A549 (cell line): ENCODE measurements around the gene ATXN2. TPM values are rescaled to one million over a fixed set of nuclear protein-coding genes. Genes with fewer than 3 reads are reported as not detected.

Experiments used
- ATAC-seq, 2 experiments: fragments of 200-7000 bp in 1 of 2; fragments of >200 bp in 1 of 2; cut with Nextera tagmentation in 1 of 2; cut with Tn5 transposase in 1 of 2; 3 replicates each; pipeline versions ENCODE4 v1.8.0 to v1.9.1; 2018 to 2020; ENCODE audit warnings: mild to moderate bottlenecking in 1 of 2, moderate library complexity in 1 of 2
- CTCF ChIA-PET: fragments of 300-600 bp; sonication (Branson Sonifier 250); formaldehyde crosslinking; extraction: SDS; loops from one replicate; lab custom pipeline; 2021; ENCODE audit warnings: antibody characterized with exemption, inconsistent platforms; lab: Yijun Ruan, JAX
- POLR2A ChIA-PET: fragments of 350-600 bp; formaldehyde crosslinking; extraction: SDS; loops from one replicate; lab custom pipeline; 2021; ENCODE audit warnings: antibody characterized with exemption, inconsistent platforms; lab: Yijun Ruan, JAX
- DNase-seq, 2 experiments: peaks; one replicate each; pipeline versions ENCODE4 v3.0.0 to v3.0.0-alpha.2; 2011 to 2016; ENCODE audit warnings: low read depth in 1 of 2, low spot score in 1 of 2
- FAIRE-seq: peaks from 2 replicates; lab custom pipeline; 2011; peaks lifted over from hg19 to GRCh38; lab: Jason Lieb, UNC
- H3K27ac ChIP-seq, 2 experiments: fragments of >200 bp; sonication (Bioruptor Twin); formaldehyde crosslinking; 3 replicates each; pipeline ENCODE4 v1.5.1; 2016 to 2017
- H3K4me1 ChIP-seq: fragments of >200 bp; sonication (Bioruptor Twin); formaldehyde crosslinking; 3 replicates; pipeline ENCODE4 v1.6.1; 2016
- H3K4me2 ChIP-seq: fragments of >200 bp; sonication (Bioruptor Twin); formaldehyde crosslinking; 3 replicates; pipeline ENCODE4 v1.6.1; 2016
- H3K4me3 ChIP-seq: fragments of >200 bp; sonication (Bioruptor Twin); formaldehyde crosslinking; 3 replicates; pipeline ENCODE4 v1.5.1; 2016
- H3K9me3 ChIP-seq: fragments of >200 bp; sonication (Bioruptor Twin); formaldehyde crosslinking; 3 replicates; pipeline ENCODE4 v1.6.1; 2016
- BHLHE40 ChIP-seq: IDR thresholded peaks from 2 replicates; pipeline ENCODE4 v1.6.1; 2012; ENCODE audit warnings: low read depth, low read length, inconsistent platforms
- CHD2 ChIP-seq: fragments of 150-350 bp; IDR thresholded peaks from 2 replicates; pipeline ENCODE4 v1.6.1; 2014; ENCODE audit warnings: low read length; ENCODE audit not compliant: partially characterized antibody
- CHD4 ChIP-seq: fragments of 200-600 bp; sonication (generic); IDR thresholded peaks from 2 replicates; pipeline ENCODE4 v1.6.1; 2016; ENCODE audit warnings: antibody characterized with exemption, mild to moderate bottlenecking, borderline replicate concordance
- EHF ChIP-seq: fragments of 250-450 bp; sonication (Bioruptor Pico); IDR thresholded peaks from 2 replicates; pipeline ENCODE4 v1.5.0; 2020; ENCODE audit warnings: mild to moderate bottlenecking
- EHMT2 ChIP-seq: fragments of 200-600 bp; sonication (generic); IDR thresholded peaks from 2 replicates; pipeline ENCODE4 v1.6.1; 2016; ENCODE audit warnings: antibody characterized with exemption, low read depth, mild to moderate bottlenecking, moderate library complexity
- FOXS1 ChIP-seq: fragments of 250-450 bp; sonication (Bioruptor Pico); IDR thresholded peaks from 2 replicates; pipeline ENCODE4 v1.5.0; 2020; ENCODE audit warnings: mild to moderate bottlenecking, moderate library complexity
- GATA3 ChIP-seq: IDR thresholded peaks from 2 replicates; pipeline ENCODE4 v1.6.1; 2012; ENCODE audit warnings: borderline replicate concordance
- HDAC2 ChIP-seq: fragments of 200-600 bp; sonication (generic); IDR thresholded peaks from 2 replicates; pipeline ENCODE4 v1.6.1; 2016
- HEYL ChIP-seq: fragments of 250-450 bp; sonication (Bioruptor Pico); IDR thresholded peaks from 2 replicates; pipeline ENCODE4 v1.8.0; 2021; ENCODE audit warnings: mild to moderate bottlenecking, moderate library complexity
- HOXB13 ChIP-seq: fragments of 250-450 bp; sonication (Bioruptor Pico); IDR thresholded peaks from 2 replicates; pipeline ENCODE4 v1.5.0; 2020; ENCODE audit warnings: low read depth, mild to moderate bottlenecking, moderate library complexity
- MYC ChIP-seq: IDR thresholded peaks from 2 replicates; pipeline ENCODE4 v1.6.1; 2012; ENCODE audit warnings: mild to moderate bottlenecking, inconsistent platforms, low read length, improper control_type of control experiment, borderline replicate concordance
- NPAS2 ChIP-seq: fragments of 250-450 bp; sonication (Bioruptor Pico); IDR thresholded peaks from 2 replicates; pipeline ENCODE4 v1.8.0; 2022; ENCODE audit warnings: mild to moderate bottlenecking, moderate library complexity, borderline replicate concordance
- NR3C1 ChIP-seq: fragments of >200 bp; sonication (Bioruptor Twin); formaldehyde crosslinking; IDR thresholded peaks from 3 replicates; pipeline ENCODE4 v1.6.1; 2017
- POLR2A ChIP-seq: IDR thresholded peaks from 2 replicates; pipeline ENCODE4 v1.6.1; 2012; ENCODE audit warnings: mild to moderate bottlenecking, low read length
- RAD21 ChIP-seq, 2 experiments: fragments of >200 bp in 1 of 2; sonication (Bioruptor Twin) in 1 of 2; formaldehyde crosslinking in 1 of 2; IDR thresholded peaks in 1 of 2; conservative IDR thresholded peaks in 1 of 2; 2 replicates in 1 of 2; 3 replicates in 1 of 2; pipeline ENCODE4 v1.6.1; 2012 to 2018; ENCODE audit warnings: inconsistent platforms in 1 of 2
- RFX5 ChIP-seq: fragments of 450-650 bp; IDR thresholded peaks from 2 replicates; pipeline ENCODE4 v1.7.1; 2014; ENCODE audit warnings: antibody characterized with exemption, mild to moderate bottlenecking, moderate library complexity
- SREBF2 ChIP-seq: fragments of 450-650 bp; IDR thresholded peaks from 2 replicates; pipeline ENCODE4 v1.6.1; 2014; ENCODE audit warnings: mild to moderate bottlenecking, moderate library complexity
- TP53 ChIP-seq: fragments of 250-450 bp; sonication (Bioruptor Pico); IDR thresholded peaks from 2 replicates; pipeline ENCODE4 v1.5.0; 2021; ENCODE audit warnings: mild to moderate bottlenecking, moderate library complexity
- ZC3H11A ChIP-seq: fragments of 450-650 bp; IDR thresholded peaks from 2 replicates; pipeline ENCODE4 v1.6.1; 2014; ENCODE audit warnings: antibody characterized with exemption, mild to moderate bottlenecking
- ZFP36 ChIP-seq: fragments of 450-650 bp; IDR thresholded peaks from 2 replicates; pipeline ENCODE4 v1.6.1; 2014; ENCODE audit warnings: borderline replicate concordance; ENCODE audit not compliant: partially characterized antibody
- ZSCAN20 ChIP-seq: fragments of 250-450 bp; sonication (Bioruptor Pico); IDR thresholded peaks from 2 replicates; pipeline ENCODE4 v1.8.0; 2022; ENCODE audit warnings: mild to moderate bottlenecking, moderate library complexity
- WGBS: methylation state at CpG from one replicate; pipeline ENCODE4 v1.1.6; 2017; ENCODE audit errors: missing lambda C conversion rate; 5-methylcytosine and 5-hydroxymethylcytosine counted together
- polyA plus RNA-seq, 4 experiments: library from polyadenylated mRNA; depleted of rRNA in 3 of 4; stranded (reverse); fragments of >200 nt; fragmentation: RNase III in 1 of 4; extraction: RNeasy Plus Mini Kit Qiagen cat#74134 plus additional on column Dnase treatment in 1 of 4; gene quantifications; 2 replicates in 3 of 4; 3 replicates in 1 of 4; pipeline ENCODE4 v1.2.3, GENCODE V29; 2011 to 2017
- TF ChIP-seq, protein P1 (sequence below): fragments of >200 bp; sonication (Bioruptor Twin); formaldehyde crosslinking; IDR thresholded peaks from 2 replicates; pipeline ENCODE4 v1.6.1; 2016
- TF ChIP-seq, protein P2 (sequence below): fragments of 250-450 bp; sonication (Bioruptor Pico); IDR thresholded peaks from 2 replicates; pipeline ENCODE4 v1.5.0; 2021; ENCODE audit warnings: mild to moderate bottlenecking, moderate library complexity, borderline replicate concordance
- TF ChIP-seq, protein P3 (sequence below): IDR thresholded peaks from 2 replicates; pipeline ENCODE4 v1.6.1; 2012; ENCODE audit warnings: low read depth, borderline replicate concordance
- TF ChIP-seq, protein P4 (sequence below): fragments of 450-650 bp; IDR thresholded peaks from 2 replicates; pipeline ENCODE4 v1.6.1; 2014; ENCODE audit warnings: antibody characterized with exemption

The ATXN2 gene
- polyA plus RNA-seq, 2 of the 4 experiments (the other 2 are of a cell fraction): 24.8 to 30.6 TPM

DNA sequence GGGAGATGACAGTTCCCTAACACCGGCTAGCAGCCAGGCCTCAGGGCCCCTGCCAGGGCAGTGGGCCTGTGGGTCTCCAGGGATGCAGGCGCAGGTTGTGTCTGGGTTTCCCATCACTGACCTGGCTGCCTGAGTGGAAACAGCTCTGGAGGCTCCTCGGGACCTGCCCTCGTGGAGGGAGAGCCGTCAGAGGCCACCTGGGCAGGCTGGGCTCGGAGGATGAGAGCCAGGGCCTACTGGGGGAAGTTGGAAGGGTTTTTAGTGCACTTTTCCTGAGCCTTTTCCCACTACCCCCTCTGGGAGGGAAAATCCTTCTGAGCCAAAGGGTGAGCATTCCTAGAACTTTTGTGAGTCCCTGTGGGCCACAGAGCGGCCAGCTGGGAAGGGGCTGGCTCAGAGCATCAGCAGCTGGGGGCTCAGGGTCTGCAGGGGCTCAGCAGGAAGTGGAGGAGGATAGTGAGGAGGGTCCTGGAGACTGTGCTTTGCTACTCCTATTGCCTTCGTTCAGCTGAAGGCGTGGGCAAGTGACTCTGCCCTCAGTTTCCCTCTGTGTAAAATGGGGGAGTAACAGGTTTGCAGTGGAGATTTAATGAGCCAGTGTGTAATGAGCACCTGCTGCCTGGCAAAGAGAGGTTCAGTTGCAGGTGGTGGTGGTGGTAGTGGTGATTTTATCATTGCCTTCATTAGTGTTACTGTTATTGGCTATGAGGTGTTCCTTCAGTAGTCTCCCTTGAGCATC lies 191.6 kb downstream of the ATXN2 start:
- Histone ChIP-seq H3K4me2 (peak overlapping the region; percentile 95; the same call in 1 of the 3 replicates), H3K4me3 (no peak overlapping the region), H3K9me3 (no peaks in the 10 kb centered on the region), H3K27ac (peak overlapping the region in 1 of 2 experiments; percentile 89; a peak in 2 of 6 replicates), H3K4me1 (peaks cover 32% of the 10 kb centered on the region)
- ATAC-seq: no peak
- DNase-seq: no peak
- ChIA-PET POLR2A (interaction anchor here (0.8 kb wide), 1 partner anchor 278 kb away, joined by 3 read pairs; the partner anchor contains the start of genes ACAD10 and BRAP), CTCF (interaction anchor here (0.6 to 8.6 kb wide), 3 partner anchors 10 to 103 kb away, joined by 3 to 103 read pairs (median 36); no protein-coding TSS in a partner anchor)
- 93% methylated on average over 9 of the region's 9 CpGs for WGBS
- TF ChIP-seq NPAS2 (CRISPR knock-in tag) (no peak), HEYL (CRISPR knock-in tag) (no peak), CHD2 (no peak), BHLHE40 (no peak), EHMT2 (no peak), NR3C1 (no peak), EHF (CRISPR knock-in tag) (no peak), RAD21 (conservative IDR thresholded peaks at IDR 0.05 in 1 of 2, IDR thresholded peaks at IDR 0.05 in 1 of 2) (no peak), ZC3H11A (no peak), TP53 (CRISPR knock-in tag) (no peak), MYC (no peak), HDAC2 (no peak), ZSCAN20 (CRISPR knock-in tag) (no peak), GATA3 (no peak), SREBF2 (no peak), RFX5 (no peak)
- TF ChIP-seq, protein P1, sequence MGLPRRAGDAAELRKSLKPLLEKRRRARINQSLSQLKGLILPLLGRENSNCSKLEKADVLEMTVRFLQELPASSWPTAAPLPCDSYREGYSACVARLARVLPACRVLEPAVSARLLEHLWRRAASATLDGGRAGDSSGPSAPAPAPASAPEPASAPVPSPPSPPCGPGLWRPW: no peak
- TF ChIP-seq, protein P2, sequence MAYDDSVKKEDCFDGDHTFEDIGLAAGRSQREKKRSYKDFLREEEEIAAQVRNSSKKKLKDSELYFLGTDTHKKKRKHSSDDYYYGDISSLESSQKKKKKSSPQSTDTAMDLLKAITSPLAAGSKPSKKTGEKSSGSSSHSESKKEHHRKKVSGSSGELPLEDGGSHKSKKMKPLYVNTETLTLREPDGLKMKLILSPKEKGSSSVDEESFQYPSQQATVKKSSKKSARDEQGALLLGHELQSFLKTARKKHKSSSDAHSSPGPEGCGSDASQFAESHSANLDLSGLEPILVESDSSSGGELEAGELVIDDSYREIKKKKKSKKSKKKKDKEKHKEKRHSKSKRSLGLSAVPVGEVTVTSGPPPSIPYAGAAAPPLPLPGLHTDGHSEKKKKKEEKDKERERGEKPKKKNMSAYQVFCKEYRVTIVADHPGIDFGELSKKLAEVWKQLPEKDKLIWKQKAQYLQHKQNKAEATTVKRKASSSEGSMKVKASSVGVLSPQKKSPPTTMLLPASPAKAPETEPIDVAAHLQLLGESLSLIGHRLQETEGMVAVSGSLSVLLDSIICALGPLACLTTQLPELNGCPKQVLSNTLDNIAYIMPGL (CRISPR knock-in tag): no peak
- TF ChIP-seq, protein P3, sequence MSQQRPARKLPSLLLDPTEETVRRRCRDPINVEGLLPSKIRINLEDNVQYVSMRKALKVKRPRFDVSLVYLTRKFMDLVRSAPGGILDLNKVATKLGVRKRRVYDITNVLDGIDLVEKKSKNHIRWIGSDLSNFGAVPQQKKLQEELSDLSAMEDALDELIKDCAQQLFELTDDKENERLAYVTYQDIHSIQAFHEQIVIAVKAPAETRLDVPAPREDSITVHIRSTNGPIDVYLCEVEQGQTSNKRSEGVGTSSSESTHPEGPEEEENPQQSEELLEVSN: no peak
- FAIRE-seq: no peak

DNA sequence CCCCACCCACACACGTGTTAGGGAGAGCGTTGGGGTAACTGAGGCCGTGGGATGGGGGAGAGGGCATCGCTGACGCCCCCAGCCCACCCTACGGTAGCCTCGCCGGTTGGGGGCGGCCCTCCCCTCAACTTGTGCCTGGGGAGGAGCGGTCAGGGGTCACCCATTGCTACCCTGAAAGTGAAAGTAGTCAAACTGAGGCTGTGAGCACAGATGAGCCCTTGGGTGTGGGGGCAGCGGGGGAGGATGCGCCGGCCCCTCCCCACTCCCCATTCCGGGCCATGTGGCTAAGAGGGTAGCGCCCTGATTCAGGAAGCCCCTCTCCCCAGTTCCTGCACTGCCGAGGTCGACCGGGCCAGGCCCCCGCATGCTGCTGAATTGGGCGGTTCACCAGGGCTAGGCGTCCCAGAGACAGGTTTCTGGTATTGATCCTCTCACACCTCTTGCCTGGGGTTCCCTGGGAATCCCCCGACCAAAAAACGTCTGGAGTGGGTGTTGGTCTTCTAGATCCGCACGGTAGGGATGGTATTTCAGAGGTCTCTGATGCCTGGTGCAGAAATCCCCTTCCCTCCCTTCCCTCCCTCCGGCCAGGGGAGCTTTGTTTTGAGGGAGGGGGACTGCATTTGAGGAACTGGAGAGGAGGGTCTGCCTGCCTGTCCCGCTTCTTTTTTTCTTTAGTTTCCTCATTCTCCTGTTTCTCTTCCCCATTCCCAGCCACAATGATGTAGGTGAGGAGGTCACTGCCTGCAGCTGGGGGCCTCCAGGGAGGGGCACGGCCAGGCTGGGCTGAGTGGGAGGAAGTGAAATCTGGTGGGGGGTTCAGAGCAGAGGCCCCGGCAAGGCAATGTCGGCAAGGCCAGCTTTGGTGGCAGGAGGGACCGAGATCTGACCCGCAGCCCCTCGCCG lies 192.4 kb downstream of the ATXN2 start:
- TF ChIP-seq TP53 (CRISPR knock-in tag) (no peak), HOXB13 (CRISPR knock-in tag) (no peak), NR3C1 (no peak), ZC3H11A (no peak), ZFP36 (no peak), GATA3 (no peak), POLR2A (no peak), CHD4 (no peak), FOXS1 (CRISPR knock-in tag) (no peak)
- TF ChIP-seq, protein P2 (CRISPR knock-in tag): no peak
- TF ChIP-seq, protein P4, sequence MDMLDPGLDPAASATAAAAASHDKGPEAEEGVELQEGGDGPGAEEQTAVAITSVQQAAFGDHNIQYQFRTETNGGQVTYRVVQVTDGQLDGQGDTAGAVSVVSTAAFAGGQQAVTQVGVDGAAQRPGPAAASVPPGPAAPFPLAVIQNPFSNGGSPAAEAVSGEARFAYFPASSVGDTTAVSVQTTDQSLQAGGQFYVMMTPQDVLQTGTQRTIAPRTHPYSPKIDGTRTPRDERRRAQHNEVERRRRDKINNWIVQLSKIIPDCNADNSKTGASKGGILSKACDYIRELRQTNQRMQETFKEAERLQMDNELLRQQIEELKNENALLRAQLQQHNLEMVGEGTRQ: no peak
- H3K9me3 ChIP-seq: no peaks in the 10 kb centered on the region
- H3K4me2 ChIP-seq: peak overlapping the region; percentile 95
- DNase-seq: no peak
- ATAC-seq: no peak
- POLR2A ChIA-PET: no interaction called here
- peaks cover 32% of the 10 kb centered on the region for H3K4me1 ChIP-seq
- peak overlapping the region; percentile 83 to 89 for H3K27ac ChIP-seq
- CTCF ChIA-PET: interaction anchor here (0.6 to 8.6 kb wide), 3 partner anchors 9 to 102 kb away, joined by 3 to 103 read pairs (median 36); no protein-coding TSS in a partner anchor
- H3K4me3 ChIP-seq: peak overlapping the region; percentile 63
- WGBS: 72% methylated on average over 23 of the region's 34 CpGs
- FAIRE-seq: no peak
